GM21515 (cell line): ENCODE data around the gene TNF.
A peak's percentile ranks its signal among the peaks of the same experiment; 100 is the strongest.

Experiments used
- ATAC-seq: cut with Tn5 transposase; IDR thresholded peaks from one replicate; pipeline ENCODE4 v1.9.1; 2021; ENCODE audit not compliant: unreplicated experiment

Gene TNF

GRCh38 chr6:31572041-31572911, 3.1 kb upstream of the TNF start, which contains the start of gene LTA:
LTA (plus strand) TSS chr6:31572289; CDS start chr6:31572743, 454 bp downstream.
- peak; percentile 35 for ATAC-seq

GRCh38 chr6:31573239-31574105, 1.9 kb upstream of the TNF start:
- ATAC-seq = no peak

- no peak for ATAC-seq
Observed at GRCh38 chr6:31574106-31575061, 981 bp upstream of the TNF start.

GRCh38 chr6:31575952-31576685, 754 bp downstream of the TNF start:
- ATAC-seq = no peak

- ATAC-seq = no peak
Observed at GRCh38 chr6:31576897-31577578, 1.7 kb downstream of the TNF start.

GRCh38 chr6:31577579-31577966, 2.2 kb downstream of the TNF start:
- ATAC-seq = no peak

- no peak for ATAC-seq
Observed at GRCh38 chr6:31578184-31579118, 3.1 kb downstream of the TNF start.

GRCh38 chr6:31579119-31579505, 3.7 kb downstream of the TNF start:
- no peak for ATAC-seq

GRCh38 chr6:31579546-31580437, 4.4 kb downstream of the TNF start:
- no peak for ATAC-seq

- ATAC-seq = no peak
Observed at GRCh38 chr6:31580438-31580740, 5.0 kb downstream of the TNF start.

- ATAC-seq = peak; percentile 51
Observed at GRCh38 chr6:31580807-31581433, 5.6 kb downstream of the TNF start.

GRCh38 chr6:31581434-31582229, 6.3 kb downstream of the TNF start:
- no peak for ATAC-seq

- ATAC-seq = no peak
Observed at GRCh38 chr6:31582230-31582643, 6.9 kb downstream of the TNF start, which contains the start of gene LTB. LTB (minus strand) TSS chr6:31582424; CDS start chr6:31582417, 7 bp downstream.

- no peak for ATAC-seq
Observed at GRCh38 chr6:31585491-31585890, 10.1 kb downstream of the TNF start.

- no peak for ATAC-seq
Observed at GRCh38 chr6:31586008-31586407, 10.6 kb downstream of the TNF start, which contains the start of gene LST1. LST1 (plus strand) TSS chr6:31586277; CDS start chr6:31587300, 1,023 bp downstream.
